ENCODE results near the gene PRR5L.
"Not testable (repeated sequence)": the region's sequence is repeated elsewhere in the genome, so short reads cannot be mapped to it uniquely, and the experiment has no call there.

Gene PRR5L

GRCh38 chr11:36498721-36499120, 202.6 kb downstream of the PRR5L start:
- DNase-seq (ENCODE audit: low read depth) = no peak

- DNase-seq (ENCODE audit: low read depth) = no peak
Measured at GRCh38 chr11:36499315-36499714, 203.2 kb downstream of the PRR5L start.

DNA sequence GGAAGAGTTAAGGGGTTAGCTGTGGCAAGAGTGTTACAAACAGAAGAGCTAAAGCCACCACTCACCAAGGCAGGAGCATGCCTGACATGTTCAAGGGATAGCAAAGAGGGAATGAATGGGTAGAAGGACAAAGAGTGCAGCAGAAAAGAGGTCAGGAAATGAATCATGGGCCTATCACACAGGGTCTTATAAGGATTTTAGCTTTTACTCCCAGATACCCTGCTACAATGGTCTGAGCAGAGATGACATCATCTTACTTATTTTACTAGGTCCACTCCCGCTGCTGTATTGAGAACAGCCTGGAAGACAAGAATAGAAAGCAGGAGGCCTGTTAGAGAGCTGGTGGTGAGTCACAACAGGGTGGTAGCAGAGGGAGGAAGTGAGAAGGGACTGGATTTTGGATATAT, 204.2 kb downstream of the PRR5L start:
- no peak for DNase-seq (ENCODE audit: low read depth)

GRCh38 chr11:36501236-36501635, 205.1 kb downstream of the PRR5L start:
- no peak for DNase-seq (ENCODE audit: low read depth)

- no peak for DNase-seq (ENCODE audit: low read depth)
Measured at GRCh38 chr11:36507824-36508489, 211.9 kb downstream of the PRR5L start.

- no peak for DNase-seq (ENCODE audit: low read depth)
Measured at GRCh38 chr11:36508743-36509142, 212.7 kb downstream of the PRR5L start.

GRCh38 chr11:36509201-36509639, 213.1 kb downstream of the PRR5L start:
- DNase-seq (ENCODE audit: low read depth) = no peak

DNA sequence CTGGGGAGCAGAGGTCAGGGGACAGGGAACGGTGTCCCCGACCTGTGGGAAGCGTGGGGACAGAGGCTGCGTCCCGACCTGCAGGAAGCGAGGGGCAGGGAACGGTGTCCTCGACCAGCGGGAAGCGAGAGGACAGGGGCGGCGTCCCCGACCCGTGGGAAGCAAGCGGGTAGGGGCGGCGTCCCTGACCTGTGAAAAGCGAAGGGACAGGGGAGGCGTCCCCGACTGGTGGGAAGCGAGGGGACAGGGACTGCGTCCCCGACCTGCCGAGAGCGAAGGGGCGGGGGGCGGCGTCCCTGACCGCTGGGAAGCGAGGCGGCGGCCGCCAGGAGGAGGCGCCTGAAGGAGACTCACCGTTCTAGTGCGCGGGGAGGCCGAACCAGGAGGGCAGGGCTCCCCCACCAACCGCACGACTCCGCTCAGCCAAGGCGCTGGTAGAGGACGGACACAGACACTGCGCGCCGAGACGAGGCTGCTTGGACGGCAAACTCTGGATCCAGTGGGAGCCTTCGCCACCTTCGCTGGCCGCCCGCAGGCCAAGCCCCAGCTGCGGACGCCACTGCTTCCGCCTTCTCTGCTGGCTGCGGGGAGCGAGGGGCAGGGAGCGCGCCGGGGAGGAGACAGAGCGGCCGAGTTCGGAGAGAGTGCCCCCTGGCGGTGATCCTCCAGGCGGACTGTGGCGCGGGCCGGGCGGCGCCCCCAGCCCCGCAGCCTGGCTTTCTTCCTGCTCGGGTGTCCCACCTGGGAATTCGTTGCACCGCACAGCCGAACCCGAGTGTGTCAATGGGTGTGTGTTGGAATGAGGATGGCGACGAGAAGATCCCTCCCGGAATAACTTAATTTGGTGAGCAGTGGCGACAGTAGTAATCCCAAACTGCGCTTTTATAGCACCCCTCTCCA, 213.9 kb downstream of the PRR5L start, which contains the start of gene TRAF6:
TRAF6 (minus strand) TSS at position 579 of the 900 bp plus-strand sequence. CDS start 8,757 bp downstream, outside the sequence.
- peak; percentile 94 for DNase-seq (ENCODE audit: low read depth)

DNA sequence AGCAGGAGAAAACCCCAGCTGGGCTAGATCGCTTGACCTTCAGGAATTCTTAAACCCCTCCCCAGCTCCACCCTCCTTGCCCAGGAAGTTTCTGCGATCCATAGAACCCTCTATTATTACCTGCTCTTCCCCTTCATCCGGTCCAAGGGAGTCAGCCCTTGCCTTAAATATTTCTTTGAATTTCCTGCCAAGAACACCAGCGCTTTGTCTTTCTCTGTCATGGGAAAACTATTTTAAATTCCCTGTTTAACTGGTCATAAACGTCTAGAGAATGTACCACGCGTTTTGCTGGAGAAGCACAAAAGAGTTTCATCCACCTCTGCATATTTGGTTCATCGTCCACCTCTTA, 214.5 kb downstream of the PRR5L start:
- DNase-seq (ENCODE audit: low read depth) = no peak

- not testable (repeated sequence) for DNase-seq (ENCODE audit: low read depth)
Measured at GRCh38 chr11:36511062-36511461, 215.0 kb downstream of the PRR5L start.

- DNase-seq (ENCODE audit: low read depth) = no peak
Measured at GRCh38 chr11:36512016-36512415, 215.9 kb downstream of the PRR5L start.

DNA sequence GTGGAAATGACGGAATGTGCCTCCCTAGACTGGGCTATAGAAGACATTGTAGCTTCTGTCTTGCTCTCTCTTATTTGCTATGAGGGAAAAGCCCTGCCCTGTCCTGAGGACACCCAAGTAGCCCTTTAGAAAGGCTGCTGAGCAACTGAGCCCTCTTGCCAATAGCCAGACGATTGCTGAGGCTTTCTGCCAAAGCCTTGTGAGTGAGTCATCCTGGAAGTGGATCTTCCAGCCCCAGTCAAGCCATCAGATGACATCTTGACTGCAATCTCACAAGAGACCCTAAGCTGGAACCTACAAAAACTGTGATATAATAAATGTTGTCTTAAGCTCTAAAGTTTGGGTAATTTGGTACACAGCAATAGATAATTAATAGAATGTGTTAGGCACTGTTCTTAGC, 217.9 kb downstream of the PRR5L start:
- DNase-seq (ENCODE audit: low read depth) = no peak
